K562 (cell line): ENCODE results near the gene RING1. TPM values are rescaled to one million over a fixed set of nuclear protein-coding genes. Genes with fewer than 3 reads are reported as not detected.

ENCODE experiments used
- ARID3A ChIP-seq: IDR thresholded peaks from 2 replicates; pipeline ENCODE4 v1.6.1; 2012; ENCODE audit warnings: low read depth, low read length, improper control_type of control experiment, borderline replicate concordance
- BRD9 ChIP-seq: fragments of 450-650 bp; IDR thresholded peaks from 2 replicates; pipeline ENCODE4 v1.6.1; 2018; ENCODE audit warnings: low read depth; ENCODE audit not compliant: partially characterized antibody
- CREM ChIP-seq: IDR thresholded peaks from 2 replicates; pipeline ENCODE4 v1.6.1; 2014; ENCODE audit warnings: antibody characterized with exemption, low read depth
- DMBX1 ChIP-seq: fragments of 250-450 bp; sonication (Bioruptor Pico); IDR thresholded peaks from 2 replicates; pipeline ENCODE4 v1.8.0; 2022; ENCODE audit warnings: inconsistent platforms, mild to moderate bottlenecking, moderate library complexity, borderline replicate concordance
- NFIC ChIP-seq: fragments of 450-650 bp; IDR thresholded peaks from 2 replicates; pipeline ENCODE4 v1.6.1; 2017; ENCODE audit warnings: mild to moderate bottlenecking, inconsistent platforms
- NR3C1 ChIP-seq: sonication (generic); formaldehyde crosslinking; IDR thresholded peaks from 2 replicates; pipeline ENCODE4 v1.8.1; 2022; ENCODE audit warnings: missing genetic modification reagents
- SAP30 ChIP-seq: fragments of 200-600 bp; sonication (generic); IDR thresholded peaks from 2 replicates; pipeline ENCODE4 v1.6.1; 2012; ENCODE audit warnings: borderline replicate concordance, low read depth, mild to moderate bottlenecking, moderate library complexity, low read length, control low read depth, inconsistent platforms; ENCODE audit not compliant: insufficient read depth, poor library complexity, severe bottlenecking
- TARDBP ChIP-seq: fragments of 450-650 bp; IDR thresholded peaks from 2 replicates; pipeline ENCODE4 v1.6.1; 2016
- U2AF1 ChIP-seq: fragments of 200-400 bp; formaldehyde crosslinking; optimal IDR thresholded peaks from 2 replicates; pipeline ENCODE3; 2017; ENCODE audit warnings: mild to moderate bottlenecking, low read depth, low read length, moderate library complexity
- XRCC3 ChIP-seq: fragments of 450-650 bp; IDR thresholded peaks from 2 replicates; pipeline ENCODE4 v1.6.1; 2017; ENCODE audit warnings: mild to moderate bottlenecking, moderate library complexity
- ZFP91 ChIP-seq: sonication (generic); formaldehyde crosslinking; IDR thresholded peaks from 2 replicates; pipeline ENCODE4 v1.8.0; 2022; ENCODE audit warnings: mild to moderate bottlenecking, missing genetic modification reagents
- ZFPM2 ChIP-seq: fragments of 250-450 bp; sonication (Bioruptor Pico); IDR thresholded peaks from 2 replicates; pipeline ENCODE4 v1.5.1; 2022; ENCODE audit warnings: mild to moderate bottlenecking
- ZNF23 ChIP-seq: fragments of 250-450 bp; sonication (Bioruptor Pico); IDR thresholded peaks from 2 replicates; pipeline ENCODE4 v1.4.0; 2020; ENCODE audit warnings: mild to moderate bottlenecking
- ZNF232 ChIP-seq: sonication (generic); formaldehyde crosslinking; IDR thresholded peaks from 2 replicates; pipeline ENCODE4 v1.8.0; 2022; ENCODE audit warnings: mild to moderate bottlenecking, missing genetic modification reagents
- polyA plus RNA-seq, 8 experiments: library from polyadenylated mRNA; depleted of rRNA in 4 of 8; stranded (reverse) in 5 of 8; unstranded in 3 of 8; fragments of >200 nt; fragmentation: Nextera tagmentation in 2 of 8; fragmentation: Illumina TruSeq in 1 of 8; extraction: Ambion mirVana in 2 of 8; extraction: Trizol in 1 of 8; gene quantifications; 2 replicates each; pipeline versions ENCODE4 v1.2.1 to v1.2.3, GENCODE V29; 2011 to 2014; ENCODE audit warnings: inconsistent platforms in 1 of 8, missing spikeins in 1 of 8
- total RNA-seq, 7 experiments: library from RNA; depleted of rRNA in 6 of 7; stranded (reverse); fragments of >200 nt in 6 of 7; fragmentation: Illumina TruSeq in 2 of 7; extraction: Trizol in 2 of 7; gene quantifications; 2 replicates each; pipeline versions ENCODE4 v1.2.1 to v1.2.3, GENCODE V29; 2011 to 2021; ENCODE audit warnings: low replicate concordance in 1 of 7
- TF ChIP-seq, protein P1 (sequence below): fragments of 250-450 bp; sonication (Bioruptor Pico); IDR thresholded peaks from 2 replicates; pipeline ENCODE4 v1.5.1; 2021; ENCODE audit warnings: mild to moderate bottlenecking
- TF ChIP-seq, protein P2 (sequence below): fragments of 250-450 bp; sonication (Bioruptor Pico); IDR thresholded peaks from 2 replicates; pipeline ENCODE4 v1.4.0; 2020
- TF ChIP-seq, protein P3 (sequence below): fragments of 450-650 bp; IDR thresholded peaks from 2 replicates; pipeline ENCODE4 v1.6.1; 2016; ENCODE audit warnings: low read depth, mild to moderate bottlenecking, moderate library complexity
- TF ChIP-seq, protein P4 (sequence below): fragments of 450-650 bp; IDR thresholded peaks from 2 replicates; pipeline ENCODE4 v1.6.1; 2016; ENCODE audit warnings: mild to moderate bottlenecking

The RING1 gene
- total and polyA plus RNA-seq, 9 of the 15 experiments (the other 6 are each of a cell fraction or from before 2014, with no cell fraction given), result 4.2 to 59.1 (median 36.9) TPM

DNA sequence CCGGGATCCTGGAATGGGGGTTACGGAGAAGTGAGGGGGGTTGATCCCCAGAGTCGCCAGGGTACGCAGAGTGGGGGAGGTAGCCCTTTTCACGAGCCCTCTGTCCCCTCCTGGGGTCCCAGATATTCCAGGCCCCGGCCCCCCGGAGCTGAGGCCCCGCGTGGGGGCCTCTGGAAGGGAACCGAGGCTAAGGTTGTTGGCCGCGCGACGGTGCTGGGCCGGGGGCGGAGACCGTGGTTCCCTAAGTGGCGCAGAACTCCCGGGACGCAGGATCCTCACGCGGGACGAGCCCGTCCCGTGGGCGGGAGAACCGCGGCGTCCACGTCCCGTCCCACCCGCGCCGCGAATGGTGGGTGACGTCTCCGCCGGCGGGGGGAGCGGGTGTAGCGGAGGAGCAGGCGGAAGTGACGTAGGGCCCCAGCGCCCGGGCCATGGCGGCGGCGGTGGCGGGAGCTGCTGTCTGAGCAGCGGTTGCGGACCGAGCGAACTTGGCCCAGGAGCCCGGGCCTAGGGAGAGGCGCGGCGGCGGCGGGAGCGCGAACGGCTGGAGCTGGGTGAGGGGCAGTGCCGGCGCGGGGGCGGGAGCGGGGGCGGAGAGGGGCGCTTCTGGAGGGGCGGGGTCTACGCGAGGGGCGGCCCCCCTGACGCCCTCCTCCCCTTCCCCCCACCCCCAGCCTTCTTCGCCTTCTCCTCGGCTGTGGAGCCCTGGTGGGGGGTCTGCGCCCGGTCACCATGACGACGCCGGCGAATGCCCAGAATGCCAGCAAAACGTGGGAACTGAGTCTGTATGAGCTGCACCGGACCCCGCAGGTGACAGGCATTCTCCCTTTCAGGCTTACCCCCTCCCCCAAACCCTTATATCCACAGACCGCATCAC is at the start of gene RING1 (continued):
- TF ChIP-seq ZNF232 (CRISPR knock-in tag) (0 out of 2 replicates have a peak, but pooled peaks have one; percentile 44), ZNF23 (CRISPR knock-in tag) (no peak), CREM (peak; percentile 100), DMBX1 (CRISPR knock-in tag) (no peak), NFIC (peak; percentile 71), ZFPM2 (CRISPR knock-in tag) (0 out of 2 replicates have a peak, but pooled peaks have one; percentile 15), XRCC3 (no peak), NR3C1 (peak; percentile 9; the same call in 1 of the 2 replicates), U2AF1 (peak; percentile 76), ZFP91 (peak; percentile 59; the same call in 1 of the 2 replicates), ARID3A (no peak), TARDBP (peak; percentile 99), SAP30 (peak; percentile 20), BRD9 (peak; percentile 8)
- TF ChIP-seq, protein P1, sequence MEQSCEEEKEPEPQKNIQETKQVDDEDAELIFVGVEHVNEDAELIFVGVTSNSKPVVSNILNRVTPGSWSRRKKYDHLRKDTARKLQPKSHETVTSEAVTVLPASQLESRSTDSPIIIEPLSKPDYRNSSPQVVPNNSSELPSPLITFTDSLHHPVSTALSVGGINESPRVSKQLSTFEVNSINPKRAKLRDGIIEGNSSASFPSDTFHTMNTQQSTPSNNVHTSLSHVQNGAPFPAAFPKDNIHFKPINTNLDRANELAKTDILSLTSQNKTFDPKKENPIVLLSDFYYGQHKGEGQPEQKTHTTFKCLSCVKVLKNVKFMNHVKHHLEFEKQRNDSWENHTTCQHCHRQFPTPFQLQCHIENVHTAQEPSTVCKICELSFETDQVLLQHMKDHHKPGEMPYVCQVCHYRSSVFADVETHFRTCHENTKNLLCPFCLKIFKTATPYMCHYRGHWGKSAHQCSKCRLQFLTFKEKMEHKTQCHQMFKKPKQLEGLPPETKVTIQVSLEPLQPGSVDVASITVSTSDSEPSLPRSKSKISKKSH (CRISPR knock-in tag), result no peak
- TF ChIP-seq, protein P2, sequence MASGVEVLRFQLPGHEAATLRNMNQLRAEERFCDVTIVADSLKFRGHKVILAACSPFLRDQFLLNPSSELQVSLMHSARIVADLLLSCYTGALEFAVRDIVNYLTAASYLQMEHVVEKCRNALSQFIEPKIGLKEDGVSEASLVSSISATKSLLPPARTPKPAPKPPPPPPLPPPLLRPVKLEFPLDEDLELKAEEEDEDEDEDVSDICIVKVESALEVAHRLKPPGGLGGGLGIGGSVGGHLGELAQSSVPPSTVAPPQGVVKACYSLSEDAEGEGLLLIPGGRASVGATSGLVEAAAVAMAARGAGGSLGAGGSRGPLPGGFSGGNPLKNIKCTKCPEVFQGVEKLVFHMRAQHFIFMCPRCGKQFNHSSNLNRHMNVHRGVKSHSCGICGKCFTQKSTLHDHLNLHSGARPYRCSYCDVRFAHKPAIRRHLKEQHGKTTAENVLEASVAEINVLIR (CRISPR knock-in tag), result peak; percentile 97
- TF ChIP-seq, protein P3, sequence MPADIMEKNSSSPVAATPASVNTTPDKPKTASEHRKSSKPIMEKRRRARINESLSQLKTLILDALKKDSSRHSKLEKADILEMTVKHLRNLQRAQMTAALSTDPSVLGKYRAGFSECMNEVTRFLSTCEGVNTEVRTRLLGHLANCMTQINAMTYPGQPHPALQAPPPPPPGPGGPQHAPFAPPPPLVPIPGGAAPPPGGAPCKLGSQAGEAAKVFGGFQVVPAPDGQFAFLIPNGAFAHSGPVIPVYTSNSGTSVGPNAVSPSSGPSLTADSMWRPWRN, result no peak
- TF ChIP-seq, protein P4, sequence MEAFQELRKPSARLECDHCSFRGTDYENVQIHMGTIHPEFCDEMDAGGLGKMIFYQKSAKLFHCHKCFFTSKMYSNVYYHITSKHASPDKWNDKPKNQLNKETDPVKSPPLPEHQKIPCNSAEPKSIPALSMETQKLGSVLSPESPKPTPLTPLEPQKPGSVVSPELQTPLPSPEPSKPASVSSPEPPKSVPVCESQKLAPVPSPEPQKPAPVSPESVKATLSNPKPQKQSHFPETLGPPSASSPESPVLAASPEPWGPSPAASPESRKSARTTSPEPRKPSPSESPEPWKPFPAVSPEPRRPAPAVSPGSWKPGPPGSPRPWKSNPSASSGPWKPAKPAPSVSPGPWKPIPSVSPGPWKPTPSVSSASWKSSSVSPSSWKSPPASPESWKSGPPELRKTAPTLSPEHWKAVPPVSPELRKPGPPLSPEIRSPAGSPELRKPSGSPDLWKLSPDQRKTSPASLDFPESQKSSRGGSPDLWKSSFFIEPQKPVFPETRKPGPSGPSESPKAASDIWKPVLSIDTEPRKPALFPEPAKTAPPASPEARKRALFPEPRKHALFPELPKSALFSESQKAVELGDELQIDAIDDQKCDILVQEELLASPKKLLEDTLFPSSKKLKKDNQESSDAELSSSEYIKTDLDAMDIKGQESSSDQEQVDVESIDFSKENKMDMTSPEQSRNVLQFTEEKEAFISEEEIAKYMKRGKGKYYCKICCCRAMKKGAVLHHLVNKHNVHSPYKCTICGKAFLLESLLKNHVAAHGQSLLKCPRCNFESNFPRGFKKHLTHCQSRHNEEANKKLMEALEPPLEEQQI, result no peak
